Stimulated activated CD8-positive, alpha-beta memory T cell treated with anti-CD3 and anti-CD28 coated beads, Interleukin-12 subunit alpha, Interleukin-12 subunit beta, amount 100 ng/mL, for 24 hours (primary cell): ENCODE results near the gene MYLK3.

Experiments used
- DNase-seq: peaks from one replicate; pipeline ENCODE4 v3.0.0-alpha.2; 2020; ENCODE audit errors: extremely low read depth

Gene MYLK3

DNA sequence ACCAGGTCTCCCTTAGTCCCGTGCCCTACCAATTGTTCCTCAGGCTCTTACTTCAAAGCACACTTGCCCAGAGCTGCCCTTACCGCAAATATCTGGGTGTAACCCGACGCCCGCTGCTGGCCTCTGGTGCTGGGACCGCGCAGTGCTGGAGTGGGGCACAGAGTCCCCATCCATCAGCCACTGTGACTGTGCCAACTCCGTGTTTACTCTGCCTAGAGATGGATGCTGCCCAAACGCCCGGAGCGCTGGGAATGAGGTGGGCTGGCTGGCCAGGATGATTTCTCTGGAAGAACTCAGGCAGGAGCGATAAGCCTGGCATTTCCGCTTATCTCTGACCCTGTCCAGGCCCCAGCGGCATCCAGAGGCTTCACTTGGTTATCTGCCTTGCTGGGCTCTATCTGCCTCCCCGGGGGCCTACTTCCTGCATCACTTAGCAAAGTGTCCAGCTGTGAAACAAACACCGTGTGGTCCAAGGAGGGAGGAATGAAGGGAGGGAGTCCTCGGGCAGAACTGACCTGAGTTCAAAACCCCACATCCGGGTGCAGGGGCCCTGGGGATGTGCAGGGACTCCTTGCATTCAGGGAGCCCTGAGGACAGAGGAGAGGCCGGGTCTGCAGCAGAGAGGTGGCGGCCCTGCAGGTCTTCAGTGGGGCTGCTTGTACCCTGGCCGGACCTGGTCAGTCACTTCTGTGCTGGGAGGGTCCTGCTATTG is 9.4 kb upstream of the MYLK3 start:
- DNase-seq, result no peak

DNA sequence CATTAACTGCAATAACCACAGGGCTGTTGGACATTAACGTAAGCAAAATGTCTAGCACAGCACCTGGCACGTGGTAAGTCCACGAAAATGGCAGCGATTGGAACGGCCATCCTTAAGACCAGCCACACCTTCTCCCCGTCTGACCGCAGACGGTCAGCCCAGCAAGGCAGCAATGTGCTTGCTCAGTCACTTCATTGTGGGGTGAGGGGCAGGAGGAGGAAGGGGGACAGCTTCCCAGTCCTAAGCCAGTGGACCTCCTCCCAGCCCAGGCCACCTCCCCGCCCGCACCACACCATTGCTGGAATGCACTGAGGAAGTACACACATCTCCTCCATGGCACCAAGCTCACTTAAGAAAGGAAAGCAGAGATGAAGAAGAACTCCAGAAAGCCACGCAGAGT is 8.6 kb upstream of the MYLK3 start:
- no peak for DNase-seq

DNA sequence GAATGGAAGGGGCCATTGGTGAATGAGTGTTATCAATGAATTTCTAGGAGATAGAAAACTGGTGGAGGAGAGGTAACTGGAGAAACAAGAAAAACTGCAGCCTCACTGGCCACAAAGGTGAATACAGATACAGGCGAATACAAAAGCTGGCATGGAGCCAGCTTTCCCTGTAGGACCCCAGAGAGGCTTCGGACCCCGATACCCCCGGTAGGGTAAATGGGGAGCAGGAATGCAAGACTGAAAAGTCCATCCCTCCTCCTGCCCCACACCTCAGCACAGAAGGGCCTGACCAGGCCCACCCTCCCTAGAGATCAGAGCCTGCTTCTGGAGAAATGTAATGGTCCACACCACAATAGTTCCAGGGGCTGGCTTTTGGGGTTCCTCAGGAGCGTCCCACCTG is 4.9 kb upstream of the MYLK3 start:
- no peak for DNase-seq

DNA sequence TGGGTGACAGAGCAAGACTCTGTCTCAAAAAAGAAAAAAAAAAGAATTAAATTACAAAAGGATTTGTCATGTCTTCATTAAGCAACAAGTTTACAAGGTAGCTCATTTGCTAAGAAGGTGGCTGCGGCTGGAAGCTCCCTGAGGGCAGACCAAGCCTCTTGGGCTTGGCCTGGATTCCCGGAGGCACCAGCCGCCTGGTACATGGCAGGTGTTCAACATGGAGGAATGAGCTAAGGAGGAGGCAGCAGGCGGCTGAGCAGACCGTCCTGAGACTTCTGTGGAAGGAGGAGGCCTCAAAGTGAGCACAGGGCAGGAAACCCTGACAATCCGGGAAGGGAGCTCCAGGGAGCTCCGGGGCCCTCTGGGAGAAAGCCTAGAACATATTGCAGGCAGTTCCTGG is 3.2 kb upstream of the MYLK3 start:
- no peak for DNase-seq

DNA sequence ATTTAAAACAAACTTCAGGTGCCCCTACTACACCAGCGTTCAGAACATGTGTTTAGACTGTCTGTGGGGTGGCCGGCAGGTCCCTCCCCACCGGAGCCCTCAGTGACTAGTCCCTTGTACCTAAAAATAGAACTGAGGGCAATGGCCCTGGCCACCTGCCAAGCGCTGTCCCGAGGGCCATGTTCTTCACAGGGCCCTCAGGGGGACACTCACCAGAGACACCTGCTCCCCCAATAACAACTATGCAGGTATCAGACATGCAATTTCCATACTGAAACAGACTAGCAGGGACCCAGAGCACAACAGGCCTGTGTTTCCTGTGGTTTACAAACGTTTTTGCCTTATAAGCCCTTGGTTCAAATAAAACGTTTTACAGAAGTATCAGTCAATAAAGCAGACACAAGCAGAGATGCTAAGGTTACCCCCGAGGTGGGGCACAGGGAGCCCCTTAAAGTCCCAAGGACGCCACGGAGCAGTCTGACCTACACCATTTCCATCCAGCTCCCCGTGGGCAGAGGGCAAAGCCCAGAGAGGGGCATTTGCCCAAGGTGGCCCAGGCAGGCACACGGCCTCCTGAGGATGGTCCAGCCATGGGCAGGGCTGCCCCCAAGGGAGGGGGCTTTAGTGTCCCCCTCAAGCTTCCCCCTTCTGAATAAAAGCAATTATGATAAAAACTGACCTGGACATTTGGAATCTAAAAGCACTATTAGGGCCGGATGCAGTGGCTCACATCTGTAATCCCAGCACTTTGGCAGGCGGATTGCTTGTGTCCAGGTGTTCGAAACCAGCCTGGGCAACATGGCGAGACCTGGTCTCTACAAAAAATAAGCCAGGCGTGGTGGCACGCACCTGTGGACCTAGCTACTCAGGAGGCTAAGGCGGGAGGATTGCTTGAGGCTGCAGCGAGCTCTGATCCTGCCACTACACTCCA is 896 bp upstream of the MYLK3 start:
- DNase-seq, result no peak

DNA sequence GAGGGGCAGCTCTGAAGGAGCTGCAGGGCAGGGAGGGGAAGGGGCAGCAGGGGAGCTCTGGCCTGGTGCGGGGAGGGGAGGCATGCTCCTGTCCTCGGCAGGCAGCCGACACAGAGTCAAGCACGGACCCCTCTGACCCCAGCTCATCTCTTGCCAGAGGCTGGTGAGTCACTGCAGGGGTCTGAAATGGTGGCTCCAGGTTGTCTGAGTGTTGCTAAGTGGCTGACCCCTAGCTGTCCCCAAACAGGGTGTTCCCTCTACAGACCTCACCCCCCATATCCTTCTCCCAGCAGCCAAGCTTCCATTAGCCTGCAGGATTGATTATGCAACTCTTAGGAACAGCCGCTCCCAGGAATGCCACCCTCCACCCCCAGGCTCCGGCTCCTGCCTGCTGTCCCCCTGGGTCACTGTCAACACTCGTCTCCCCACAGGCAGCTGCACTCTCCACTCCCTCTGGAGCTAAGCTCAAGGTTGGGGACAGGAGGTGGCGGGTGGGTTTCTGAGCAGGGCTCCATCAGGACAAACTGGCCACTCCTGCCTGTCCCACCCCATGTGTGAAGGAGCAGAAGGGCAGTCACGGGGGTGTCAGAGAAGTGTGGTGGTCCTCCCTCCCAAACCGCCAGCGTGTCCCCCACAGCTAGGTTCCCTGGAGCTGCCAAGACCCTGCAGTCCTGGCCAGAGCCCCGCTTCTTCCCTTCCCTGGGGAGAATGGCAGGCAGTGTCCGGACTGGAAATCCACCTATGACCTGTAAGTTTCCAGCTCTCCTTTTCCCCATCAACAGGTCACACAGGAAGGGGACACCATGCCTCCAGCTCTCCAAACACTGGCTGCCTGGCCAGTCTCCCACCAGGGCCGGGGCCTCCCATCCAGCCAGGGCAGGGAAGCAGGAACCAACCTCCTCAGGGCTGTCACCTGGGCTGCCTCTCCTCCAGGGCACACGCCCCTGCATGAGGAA is 1.0 kb downstream of the MYLK3 start:
- DNase-seq, result no peak

DNA sequence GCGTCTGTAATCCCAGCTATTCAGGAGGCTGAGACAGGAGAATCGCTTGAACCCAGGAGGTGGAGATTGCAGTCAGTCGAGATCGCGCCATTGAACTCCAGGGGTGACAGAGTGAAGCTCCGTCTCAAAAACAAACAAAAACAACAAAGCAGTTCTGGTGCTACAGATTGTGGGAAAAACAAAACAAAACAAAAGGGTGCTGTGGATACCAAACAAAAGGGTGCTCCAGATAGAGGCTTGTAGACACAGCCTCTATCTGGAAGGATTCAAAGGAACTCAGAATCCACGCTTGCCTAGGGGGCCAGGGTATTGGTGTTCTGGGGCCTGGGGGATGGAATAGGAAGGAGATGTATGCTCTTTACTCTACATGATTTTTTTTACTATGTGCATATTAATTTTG is 2.5 kb downstream of the MYLK3 start:
- no peak for DNase-seq

DNA sequence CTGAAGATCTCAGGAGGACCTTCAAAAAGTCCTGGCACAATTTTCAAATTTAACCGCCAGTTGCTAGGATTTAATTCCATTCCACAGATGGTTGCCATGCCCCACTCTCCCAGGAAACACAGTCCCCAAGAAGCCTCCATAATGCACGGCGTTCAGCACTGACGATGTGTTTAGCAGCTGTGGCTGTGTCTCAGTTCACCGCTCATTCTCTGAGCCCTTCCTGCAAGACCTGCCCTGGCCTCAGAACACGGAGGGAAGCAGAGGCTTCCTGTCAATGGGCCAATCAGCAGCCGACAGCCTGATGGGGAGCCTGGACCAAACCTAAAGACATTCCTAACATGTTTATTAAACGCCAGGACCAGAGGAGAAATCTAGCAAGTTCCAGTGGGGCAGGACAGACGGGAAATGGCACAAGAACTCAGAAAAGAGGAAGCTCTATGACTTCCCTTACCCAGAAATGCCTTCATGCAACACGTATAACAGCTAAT is 4.9 kb downstream of the MYLK3 start:
- DNase-seq, result no peak

DNA sequence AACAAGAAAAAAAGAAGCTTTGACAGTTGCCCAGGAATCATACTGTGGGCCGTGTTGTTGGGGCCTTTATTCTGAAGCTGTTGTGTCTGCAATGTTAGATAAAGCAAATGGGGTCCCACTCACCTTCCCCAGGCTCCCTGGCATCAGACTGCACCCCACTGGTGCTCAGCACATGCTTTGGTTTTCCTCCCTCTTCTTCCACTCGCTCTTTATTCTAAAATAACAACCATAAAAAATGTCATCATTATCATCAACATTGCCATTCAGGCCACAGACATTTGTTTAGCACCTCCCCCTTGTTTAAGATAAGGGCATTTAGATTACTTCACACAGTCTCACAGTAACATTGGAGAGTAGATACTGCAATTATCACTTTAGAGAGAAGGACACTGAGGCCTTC is 8.2 kb downstream of the MYLK3 start:
- DNase-seq, result no peak

DNA sequence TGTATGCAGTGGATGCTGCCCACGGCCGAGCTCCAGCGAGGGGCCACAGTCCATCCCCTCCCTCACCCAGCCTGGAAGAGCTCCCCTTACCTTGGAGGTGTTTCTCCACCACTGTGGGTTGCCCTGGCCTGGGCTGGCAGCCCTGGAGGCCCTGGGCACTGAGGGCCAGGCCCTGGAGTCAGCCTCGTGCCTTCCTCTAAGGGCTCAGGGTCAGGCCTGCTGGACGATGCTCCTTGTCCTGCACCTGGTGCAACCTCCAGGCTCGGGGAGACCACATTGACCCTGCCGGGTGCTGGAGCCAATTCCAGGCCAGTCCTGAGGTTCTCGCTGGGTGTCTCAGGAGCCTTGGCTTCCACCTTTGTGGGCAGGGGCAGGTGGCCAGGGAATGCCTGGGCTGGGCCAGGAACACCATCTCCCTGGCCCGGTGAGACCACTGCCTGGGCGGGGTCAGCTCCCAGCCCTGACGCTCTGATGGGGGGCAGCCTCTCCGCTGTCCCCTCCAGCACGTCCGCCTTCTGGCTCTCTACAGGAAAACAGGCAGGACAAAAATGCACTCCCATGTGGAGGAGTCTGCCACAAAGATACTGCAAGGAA is 10.4 kb downstream of the MYLK3 start:
- DNase-seq, result no peak

DNA sequence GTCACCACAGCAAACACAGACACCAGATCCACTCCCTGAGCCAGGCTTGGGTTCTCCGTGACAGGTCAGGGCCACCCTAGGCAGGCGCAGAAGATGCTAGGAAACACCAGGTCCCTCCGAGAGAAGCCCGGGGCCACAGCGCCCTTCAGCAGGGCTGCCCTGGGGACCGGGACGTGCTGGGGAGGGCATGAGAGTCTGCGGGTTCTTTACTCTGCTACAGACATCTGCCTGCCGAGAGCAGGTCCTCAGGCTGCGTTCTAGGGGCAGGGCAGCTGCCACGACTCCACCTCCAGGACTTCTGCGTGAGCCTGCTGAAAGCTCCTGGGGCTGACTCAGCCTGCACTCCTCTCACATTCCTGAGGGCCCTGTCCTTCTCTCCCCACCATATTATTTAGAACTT is 11.4 kb downstream of the MYLK3 start:
- DNase-seq, result no peak

DNA sequence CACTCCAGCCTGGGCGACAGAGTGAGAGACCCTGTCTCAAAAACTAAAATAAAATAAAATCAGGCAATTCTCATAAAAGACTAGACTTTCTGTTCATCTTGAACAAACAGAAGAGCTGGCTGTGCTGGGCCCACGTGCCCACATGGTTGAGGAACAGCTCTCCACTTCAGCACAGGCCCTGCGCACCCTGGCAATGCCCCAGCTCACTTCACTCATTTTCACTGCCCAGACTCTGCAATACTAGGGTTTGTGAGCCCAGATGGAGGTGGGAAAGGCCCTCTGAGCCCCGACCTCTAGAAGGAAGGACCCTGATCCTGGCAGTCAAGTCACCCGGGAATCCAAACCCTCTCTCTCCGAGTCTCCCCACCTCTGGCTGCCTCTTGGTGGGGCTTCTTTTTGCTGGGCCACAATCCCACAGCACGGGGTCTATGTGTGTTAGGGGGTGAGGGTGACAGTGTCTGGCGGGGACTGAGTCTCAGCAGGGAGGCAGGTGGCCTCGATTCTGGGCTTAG is 14.8 kb downstream of the MYLK3 start:
- DNase-seq, result no peak

DNA sequence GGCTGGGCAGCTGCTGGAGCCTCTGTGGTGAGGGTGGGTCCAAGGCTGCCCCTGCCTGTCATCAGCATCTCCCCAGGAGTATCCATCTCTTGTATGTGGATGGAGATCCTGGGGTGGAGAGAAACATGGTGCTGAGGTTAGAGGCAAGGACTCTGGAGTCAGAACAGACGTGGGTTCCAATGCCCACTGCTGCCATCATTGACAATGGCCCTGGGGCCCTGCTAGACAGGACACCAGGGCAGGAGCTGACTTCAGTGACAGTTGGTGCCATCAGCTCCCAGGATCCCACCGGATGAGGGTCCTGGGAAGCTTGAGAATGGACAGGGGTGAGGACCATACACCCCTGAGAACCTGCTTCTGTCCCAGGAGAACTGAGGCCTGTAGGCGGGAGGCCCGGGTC is 15.6 kb downstream of the MYLK3 start:
- no peak for DNase-seq

DNA sequence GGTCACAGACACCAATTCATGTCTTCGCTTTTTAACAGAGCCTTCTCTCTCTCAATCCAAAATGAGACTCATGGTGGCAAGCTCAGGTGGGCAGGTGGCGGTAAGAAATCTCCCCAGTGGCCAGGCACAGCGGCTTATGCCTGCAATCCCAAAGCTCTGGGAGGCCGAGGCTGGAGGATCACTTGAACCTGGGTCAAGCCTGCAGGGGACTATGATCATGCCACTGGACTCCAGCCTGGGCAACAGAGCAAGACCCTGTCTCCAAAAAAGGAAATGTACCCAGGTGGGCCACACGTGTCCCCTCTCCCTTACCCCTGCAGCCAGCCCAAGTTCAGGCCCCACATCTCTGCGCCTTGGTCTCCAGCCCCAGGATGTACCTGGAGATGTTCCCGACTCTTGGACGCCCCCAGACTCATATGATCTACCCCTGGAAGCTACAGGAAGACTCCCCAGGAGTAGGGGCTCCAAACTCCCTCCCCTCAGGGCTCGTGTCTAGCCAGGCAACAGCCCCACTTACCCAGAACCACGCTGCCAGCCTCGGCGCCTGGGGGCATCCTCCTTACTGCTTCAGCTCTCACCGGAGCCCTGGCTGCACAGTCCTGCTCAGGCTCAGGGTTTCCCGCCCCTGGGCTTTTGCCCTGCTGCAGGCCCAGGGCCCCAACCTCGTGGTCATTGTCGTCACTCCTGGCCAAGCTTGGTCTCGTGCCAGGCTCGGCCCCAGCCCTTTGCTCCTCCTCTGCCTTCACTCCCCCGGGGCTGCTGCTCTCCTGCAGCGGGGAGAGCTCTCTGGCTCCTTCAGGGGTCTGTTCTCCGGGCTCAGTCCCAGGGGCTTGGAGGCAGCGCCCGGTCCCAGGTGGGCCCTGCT is 16.2 kb downstream of the MYLK3 start:
- DNase-seq, result no peak

DNA sequence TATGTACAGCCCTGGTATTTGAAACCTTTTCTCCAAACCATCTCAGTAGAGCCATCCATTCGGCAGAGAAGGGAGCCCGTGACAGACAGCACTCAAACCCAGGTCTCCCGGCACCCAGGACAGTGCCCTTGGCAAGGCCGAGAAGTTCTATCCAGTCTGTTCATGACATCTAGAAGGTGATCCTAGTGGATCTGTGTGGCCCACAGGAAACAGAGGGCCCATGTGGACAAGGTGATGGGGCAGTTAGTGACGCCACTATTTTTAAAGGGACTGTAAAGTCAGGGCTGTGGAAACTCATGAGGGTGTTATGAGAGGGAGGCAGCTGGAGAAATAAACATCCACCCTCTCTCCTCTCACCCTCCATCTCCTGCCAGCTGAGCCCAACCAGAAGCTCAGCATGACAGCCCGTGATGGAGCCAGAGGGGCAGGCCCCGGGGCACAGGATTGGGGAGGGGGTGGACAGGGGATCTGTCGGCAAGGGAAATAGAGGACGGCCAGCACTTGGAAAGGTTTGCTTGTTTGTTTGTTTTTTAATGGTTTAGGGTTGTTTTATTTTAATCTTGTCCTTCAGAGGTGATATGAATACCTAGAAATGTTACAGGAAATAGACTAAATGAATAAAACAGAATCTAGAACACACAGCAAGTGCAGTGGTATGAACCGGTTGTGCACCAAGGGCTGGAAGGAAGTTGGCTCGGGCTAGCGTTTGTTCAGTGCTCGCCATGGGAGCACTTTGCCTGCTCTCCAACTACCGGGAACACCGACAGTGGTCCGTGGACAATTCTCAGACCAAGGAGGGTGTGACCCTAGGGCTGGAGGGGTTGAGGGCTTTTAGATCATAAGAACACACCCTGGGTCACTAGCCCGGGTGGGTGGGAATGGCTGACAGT is 17.1 kb downstream of the MYLK3 start:
- DNase-seq, result no peak

DNA sequence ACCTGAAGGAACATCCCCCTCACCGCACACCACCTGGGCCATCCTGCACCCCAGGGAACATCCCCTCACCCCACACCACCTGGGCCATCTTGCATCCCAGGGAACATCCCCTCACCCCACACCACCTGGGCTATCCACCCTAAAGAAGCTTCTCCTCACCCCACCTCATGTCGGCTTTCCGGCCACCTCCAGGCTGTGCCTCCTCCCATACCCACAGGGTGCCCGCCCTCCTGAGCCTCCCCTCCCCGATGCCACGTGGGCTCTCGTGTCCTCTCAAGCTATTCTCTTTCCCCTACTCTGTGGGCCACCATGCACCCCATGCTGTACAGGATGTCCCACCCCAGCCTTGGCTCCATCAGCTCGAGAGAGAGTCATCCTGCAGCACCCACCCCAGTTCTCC is 18.0 kb downstream of the MYLK3 start:
- no peak for DNase-seq

DNA sequence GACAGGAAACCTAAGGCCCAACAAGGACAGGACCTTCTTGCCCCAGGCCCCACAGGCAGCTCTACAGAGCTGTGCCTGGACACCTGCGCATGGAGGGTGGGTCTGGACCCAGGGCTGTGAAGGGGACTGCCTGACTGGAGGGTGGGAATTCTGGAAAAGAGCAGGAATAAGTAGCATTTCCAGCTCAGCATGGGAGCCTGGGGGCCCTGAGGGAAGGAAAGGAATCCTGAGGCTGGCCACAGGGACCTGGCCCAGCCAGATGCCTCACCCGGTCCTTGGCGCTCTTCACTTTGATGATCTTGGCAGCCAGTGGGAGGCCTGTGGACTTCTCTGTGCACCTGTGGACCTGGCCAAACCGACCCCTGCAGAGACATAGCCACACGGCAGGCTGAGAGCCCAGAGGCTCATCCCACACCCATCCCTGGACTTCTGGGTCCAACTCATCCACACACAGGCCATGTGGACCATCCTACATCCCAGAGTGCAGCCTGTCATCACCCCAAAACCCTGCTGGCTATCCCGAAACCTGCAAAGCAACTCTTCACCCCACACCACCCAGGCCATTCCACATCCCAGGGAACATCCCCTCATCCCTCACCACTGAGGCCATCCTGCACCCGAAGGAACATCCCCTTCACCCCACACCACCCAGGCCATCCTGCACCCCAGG is 18.7 kb downstream of the MYLK3 start:
- no peak for DNase-seq

DNA sequence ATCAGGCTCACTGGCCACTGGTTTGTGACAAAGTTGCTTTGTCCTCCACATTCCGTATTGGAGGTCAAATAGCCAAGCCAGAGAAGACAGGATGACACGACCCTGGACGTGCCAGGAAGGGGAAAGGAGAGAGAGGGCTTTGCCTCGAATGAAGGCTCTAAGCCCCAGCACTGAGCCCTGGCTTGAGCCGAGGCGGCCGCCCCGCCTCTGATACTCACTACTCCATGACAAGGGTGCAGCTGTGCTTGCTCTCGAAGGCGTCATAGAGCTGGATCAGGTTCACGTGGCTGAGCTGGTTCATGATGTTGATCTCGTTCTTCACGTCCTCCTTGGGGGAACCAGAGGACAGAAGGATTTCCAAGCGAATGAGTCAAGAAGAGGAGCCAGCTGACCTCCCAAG is 19.3 kb downstream of the MYLK3 start:
- no peak for DNase-seq

DNA sequence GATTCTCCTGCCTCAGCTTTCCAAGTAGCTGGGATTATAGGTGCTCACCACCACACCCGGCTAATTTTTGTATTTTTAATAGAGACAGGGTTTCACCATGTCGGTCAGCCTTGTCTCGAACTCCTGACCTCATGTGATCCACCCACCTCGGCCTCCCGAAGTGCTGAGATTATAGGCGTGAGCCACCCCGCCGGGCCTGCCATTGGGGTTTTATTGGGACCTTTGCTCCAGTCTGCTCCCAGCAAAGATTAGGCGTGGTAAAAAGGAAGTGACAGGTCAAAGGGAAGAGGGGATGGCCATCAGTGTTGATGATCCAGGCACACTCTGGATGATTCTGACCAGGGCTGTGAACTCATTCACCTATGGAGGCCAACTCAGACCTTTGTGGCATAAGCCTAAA is 20.5 kb downstream of the MYLK3 start:
- DNase-seq, result no peak
